Measurements from ENCODE around the gene SLC6A3.
"Not testable (repeated sequence)": the region's sequence is repeated elsewhere in the genome, so short reads cannot be mapped to it uniquely, and the experiment has no call there.

The SLC6A3 gene

GRCh38 chr5:1440098-1440493, 5.1 kb downstream of the SLC6A3 start:
- DNase-seq (ENCODE audit: low spot score) = no peak

GRCh38 chr5:1439388-1440097, 5.7 kb downstream of the SLC6A3 start:
- no peak for DNase-seq (ENCODE audit: low spot score)

GRCh38 chr5:1438871-1439270, 6.4 kb downstream of the SLC6A3 start:
- no peak for DNase-seq (ENCODE audit: low spot score)

GRCh38 chr5:1437876-1438559, 7.2 kb downstream of the SLC6A3 start:
- no peak for DNase-seq (ENCODE audit: low spot score)

GRCh38 chr5:1437226-1437829, 7.9 kb downstream of the SLC6A3 start:
- no peak for DNase-seq (ENCODE audit: low spot score)

GRCh38 chr5:1436681-1437080, 8.6 kb downstream of the SLC6A3 start:
- no peak for DNase-seq (ENCODE audit: low spot score)

GRCh38 chr5:1436036-1436435, 9.2 kb downstream of the SLC6A3 start:
- no peak for DNase-seq (ENCODE audit: low spot score)

GRCh38 chr5:1435369-1435768, 9.9 kb downstream of the SLC6A3 start:
- DNase-seq (ENCODE audit: low spot score) = no peak

- DNase-seq (ENCODE audit: low spot score) = no peak
Measured at GRCh38 chr5:1432296-1432695, 12.9 kb downstream of the SLC6A3 start.

GRCh38 chr5:1431896-1432295, 13.3 kb downstream of the SLC6A3 start:
- no peak for DNase-seq (ENCODE audit: low spot score)

- no peak for DNase-seq (ENCODE audit: low spot score)
Measured at GRCh38 chr5:1431021-1431811, 14.0 kb downstream of the SLC6A3 start.

- no peak for DNase-seq (ENCODE audit: low spot score)
Measured at GRCh38 chr5:1430121-1430795, 15.0 kb downstream of the SLC6A3 start.

- DNase-seq (ENCODE audit: low spot score) = no peak
Measured at GRCh38 chr5:1429496-1429895, 15.7 kb downstream of the SLC6A3 start.

GRCh38 chr5:1429066-1429465, 16.2 kb downstream of the SLC6A3 start:
- no peak for DNase-seq (ENCODE audit: low spot score)

- DNase-seq (ENCODE audit: low spot score) = no peak
Measured at GRCh38 chr5:1428107-1428506, 17.1 kb downstream of the SLC6A3 start.

- DNase-seq (ENCODE audit: low spot score) = no peak
Measured at GRCh38 chr5:1424716-1425115, 20.5 kb downstream of the SLC6A3 start.

GRCh38 chr5:1423901-1424603, 21.2 kb downstream of the SLC6A3 start:
- DNase-seq (ENCODE audit: low spot score) = no peak

GRCh38 chr5:1422522-1422921, 22.7 kb downstream of the SLC6A3 start:
- DNase-seq (ENCODE audit: low spot score) = not testable (repeated sequence)

GRCh38 chr5:1421521-1422341, 23.5 kb downstream of the SLC6A3 start:
- DNase-seq (ENCODE audit: low spot score) = no peak
